GM10847 (cell line): ENCODE measurements around the gene PVALB.

Source experiments
- POLR2A ChIP-seq: IDR thresholded peaks from 2 replicates; pipeline ENCODE4 v1.6.1; 2011; ENCODE audit not compliant: insufficient read length; ENCODE audit errors: extremely low read depth

PVALB gene

DNA sequence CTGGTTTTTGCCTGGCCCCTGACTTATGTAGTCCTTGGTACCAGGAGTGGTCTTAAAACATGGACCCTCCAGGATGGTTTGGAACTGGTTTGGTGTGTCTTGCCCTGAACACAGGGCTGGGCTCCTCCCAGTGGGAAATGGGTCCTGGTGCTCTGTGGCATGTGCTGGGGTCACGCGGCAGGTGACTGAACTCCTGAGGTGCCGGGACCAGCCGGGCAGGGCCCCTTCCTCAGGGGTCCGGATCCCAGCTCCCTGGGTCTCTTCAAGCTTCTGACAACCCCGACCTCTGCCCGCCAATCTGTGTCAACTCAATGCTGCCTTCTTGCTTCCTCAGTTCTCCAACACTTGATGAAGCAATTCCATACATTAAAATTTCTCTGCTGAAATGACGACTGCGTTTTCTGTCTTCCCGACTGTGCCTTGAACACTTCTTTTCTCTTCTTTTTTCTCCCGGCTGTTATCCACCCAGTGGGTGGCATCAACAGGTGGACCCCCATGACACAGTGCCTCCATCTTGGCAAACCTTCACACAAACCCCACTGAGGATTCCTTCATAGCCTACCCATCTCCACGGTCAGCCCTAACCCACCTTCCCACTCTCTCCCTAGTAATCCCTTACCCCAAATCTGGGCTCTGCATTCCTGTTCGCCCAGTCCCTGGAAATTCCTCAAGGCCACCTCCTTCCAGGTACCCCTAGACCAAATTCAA lies 45.3 kb downstream of the PVALB start:
- no peak for TF ChIP-seq POLR2A

GRCh38 chr22:36770513-36771231 lies 46.2 kb downstream of the PVALB start:
- no peak for TF ChIP-seq POLR2A

GRCh38 chr22:36769541-36770512 lies 47.0 kb downstream of the PVALB start:
- no peak for TF ChIP-seq POLR2A

- no peak for TF ChIP-seq POLR2A
Observed at GRCh38 chr22:36768616-36769015, 48.2 kb downstream of the PVALB start.

GRCh38 chr22:36768141-36768540 lies 48.7 kb downstream of the PVALB start:
- TF ChIP-seq POLR2A, result no peak

GRCh38 chr22:36767035-36767775 lies 49.6 kb downstream of the PVALB start:
- no peak for TF ChIP-seq POLR2A

DNA sequence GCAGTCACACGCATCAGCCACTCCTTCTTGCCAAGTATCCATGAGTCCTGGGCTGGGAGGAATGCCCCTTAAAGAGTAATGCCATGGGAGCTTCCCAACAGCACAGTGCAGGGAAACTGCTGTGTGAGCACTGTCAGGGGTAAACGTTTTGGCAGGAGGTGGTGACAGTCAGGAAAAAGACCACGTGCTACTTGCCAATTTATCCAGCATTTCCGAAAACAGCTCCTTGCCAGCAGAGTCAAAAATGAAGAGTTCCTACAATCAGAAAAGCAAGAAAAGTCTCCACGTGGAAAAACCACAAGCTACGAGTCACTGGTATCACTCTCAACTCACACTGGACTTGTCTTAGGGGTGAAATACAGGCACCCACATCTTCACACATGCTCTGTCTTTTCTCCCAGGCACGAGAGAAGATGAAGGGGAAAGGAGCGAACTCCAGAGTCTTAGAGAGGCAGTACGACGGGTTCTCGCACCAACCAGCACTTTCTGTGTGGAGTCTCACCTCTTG lies 50.8 kb downstream of the PVALB start:
- TF ChIP-seq POLR2A, result no peak

GRCh38 chr22:36765131-36765942 lies 51.5 kb downstream of the PVALB start:
- TF ChIP-seq POLR2A, result no peak

GRCh38 chr22:36764641-36765040 lies 52.2 kb downstream of the PVALB start:
- no peak for TF ChIP-seq POLR2A

GRCh38 chr22:36764060-36764459 lies 52.8 kb downstream of the PVALB start:
- TF ChIP-seq POLR2A, result no peak

- TF ChIP-seq POLR2A, result no peak
Observed at GRCh38 chr22:36763576-36763975, 53.3 kb downstream of the PVALB start.

- TF ChIP-seq POLR2A, result no peak
Observed at GRCh38 chr22:36762687-36763260, 54.1 kb downstream of the PVALB start.

GRCh38 chr22:36761553-36762240 lies 55.1 kb downstream of the PVALB start:
- TF ChIP-seq POLR2A, result no peak
